ELF-1 (cell line): Measurements from ENCODE around the gene WBP2.
"Not testable (repeated sequence)": the region's sequence is repeated elsewhere in the genome, so short reads cannot be mapped to it uniquely, and the experiment has no call there.

Experiments
- DNase-seq: peaks from one replicate; pipeline ENCODE4 v3.0.0-alpha.2; 2016; ENCODE audit warnings: low read depth, low spot score

Gene WBP2

GRCh38 chr17:75814021-75814395 is 41.1 kb downstream of the WBP2 start:
- DNase-seq: no peak

GRCh38 chr17:75813081-75814020 is 41.8 kb downstream of the WBP2 start:
- no peak for DNase-seq

GRCh38 chr17:75812096-75813013 is 42.8 kb downstream of the WBP2 start:
- no peak for DNase-seq

- no peak for DNase-seq
Observed at GRCh38 chr17:75811174-75811573, 44.0 kb downstream of the WBP2 start.

GRCh38 chr17:75810756-75811155 is 44.4 kb downstream of the WBP2 start:
- not testable (repeated sequence) for DNase-seq

- no peak for DNase-seq
Observed at GRCh38 chr17:75810216-75810615, 44.9 kb downstream of the WBP2 start.

- DNase-seq: no peak
Observed at GRCh38 chr17:75809631-75810111, 45.5 kb downstream of the WBP2 start.

- DNase-seq: peak; percentile 80
Observed at GRCh38 chr17:75808905-75809621, 46.1 kb downstream of the WBP2 start.

GRCh38 chr17:75808549-75808904 is 46.6 kb downstream of the WBP2 start:
- DNase-seq: no peak

GRCh38 chr17:75807861-75808260 is 47.3 kb downstream of the WBP2 start:
- no peak for DNase-seq

GRCh38 chr17:75806822-75807500 is 48.2 kb downstream of the WBP2 start:
- peak; percentile 18 for DNase-seq

- no peak for DNase-seq
Observed at GRCh38 chr17:75803883-75804282, 51.3 kb downstream of the WBP2 start.

GRCh38 chr17:75799402-75799801 is 55.7 kb downstream of the WBP2 start:
- no peak for DNase-seq

- DNase-seq: no peak
Observed at GRCh38 chr17:75795820-75796607, 59.1 kb downstream of the WBP2 start.
